ENCODE results near the gene CFAP126.
"Not testable (repeated sequence)": the region's sequence is repeated elsewhere in the genome, so short reads cannot be mapped to it uniquely, and the experiment has no call there.

Gene CFAP126

DNA sequence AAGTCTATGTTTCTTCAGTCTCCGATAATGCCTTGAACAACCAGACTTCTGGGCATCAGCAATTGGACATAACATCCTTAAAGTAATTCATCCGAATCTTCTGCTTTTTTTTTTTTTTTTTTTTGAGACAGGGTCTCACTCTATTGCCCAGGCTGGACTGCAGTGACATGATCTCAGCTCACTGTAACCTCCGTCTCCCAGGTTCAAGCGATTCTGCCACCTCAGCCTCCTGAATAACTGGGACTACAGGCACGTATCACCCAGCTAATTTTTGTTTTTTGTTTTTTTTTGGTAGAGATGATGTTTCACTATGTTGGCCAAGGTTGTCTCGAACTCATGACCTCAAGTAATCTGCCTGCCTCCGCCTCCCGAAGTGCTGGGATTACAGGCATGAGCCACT lies 23.9 kb upstream of the CFAP126 start:
- H3K4me3 ChIP-seq (ENCODE audit: low read length) = no peak overlapping the region
- H3K79me2 ChIP-seq (ENCODE audit: low read length) = no peaks in the 10 kb centered on the region
- H3K9ac ChIP-seq (ENCODE audit: low read length) = no peak overlapping the region
- H3K27ac ChIP-seq (ENCODE audit: low read length) = no peak overlapping the region
- no peaks in the 10 kb centered on the region for H3K36me3 ChIP-seq (replicated peaks; ENCODE audit: low read depth, low read length)
- no peak overlapping the region for H3K4me2 ChIP-seq (ENCODE audit: low read length)
- H3K27me3 ChIP-seq (ENCODE audit: low read depth, low read length) = no peaks in the 10 kb centered on the region
- no peaks in the 10 kb centered on the region for H3K9me3 ChIP-seq (ENCODE audit: insufficient read depth, low read length)
- no peak overlapping the region for H2AFZ ChIP-seq (ENCODE audit: low read depth, low read length)
- H4K20me1 ChIP-seq (ENCODE audit: insufficient read depth, low read length) = no peaks in the 10 kb centered on the region
- TF ChIP-seq, protein P1, sequence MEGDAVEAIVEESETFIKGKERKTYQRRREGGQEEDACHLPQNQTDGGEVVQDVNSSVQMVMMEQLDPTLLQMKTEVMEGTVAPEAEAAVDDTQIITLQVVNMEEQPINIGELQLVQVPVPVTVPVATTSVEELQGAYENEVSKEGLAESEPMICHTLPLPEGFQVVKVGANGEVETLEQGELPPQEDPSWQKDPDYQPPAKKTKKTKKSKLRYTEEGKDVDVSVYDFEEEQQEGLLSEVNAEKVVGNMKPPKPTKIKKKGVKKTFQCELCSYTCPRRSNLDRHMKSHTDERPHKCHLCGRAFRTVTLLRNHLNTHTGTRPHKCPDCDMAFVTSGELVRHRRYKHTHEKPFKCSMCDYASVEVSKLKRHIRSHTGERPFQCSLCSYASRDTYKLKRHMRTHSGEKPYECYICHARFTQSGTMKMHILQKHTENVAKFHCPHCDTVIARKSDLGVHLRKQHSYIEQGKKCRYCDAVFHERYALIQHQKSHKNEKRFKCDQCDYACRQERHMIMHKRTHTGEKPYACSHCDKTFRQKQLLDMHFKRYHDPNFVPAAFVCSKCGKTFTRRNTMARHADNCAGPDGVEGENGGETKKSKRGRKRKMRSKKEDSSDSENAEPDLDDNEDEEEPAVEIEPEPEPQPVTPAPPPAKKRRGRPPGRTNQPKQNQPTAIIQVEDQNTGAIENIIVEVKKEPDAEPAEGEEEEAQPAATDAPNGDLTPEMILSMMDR (IDR thresholded peaks at IDR 0.05; ENCODE audit: low read depth, low read length) = no peak
- no peak for TF ChIP-seq EZH2phosphoT487 (IDR thresholded peaks at IDR 0.05; ENCODE audit: low read depth)
- peaks cover 7% of the 10 kb centered on the region; the same call in 1 of the 2 replicates for H3K4me1 ChIP-seq (ENCODE audit: low read length)

DNA sequence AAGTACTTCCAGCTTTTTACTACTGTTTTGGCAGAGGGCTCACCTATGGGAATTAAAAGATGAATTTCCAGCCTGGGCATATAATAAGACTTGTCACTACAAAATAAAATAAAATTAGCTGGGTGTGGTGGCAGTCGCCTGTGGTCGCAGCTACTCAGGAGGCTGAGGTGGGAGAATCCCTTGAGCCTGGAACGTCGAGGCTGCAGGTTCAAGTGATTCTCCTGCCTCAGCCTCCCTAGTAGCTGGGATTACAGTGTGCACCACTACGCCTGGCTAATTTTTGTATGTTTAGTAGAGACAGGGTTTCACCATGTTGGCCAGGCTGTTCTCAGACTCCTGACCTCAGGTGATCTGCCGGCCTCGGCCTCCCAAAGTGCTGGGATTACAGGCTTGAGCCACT lies 23.5 kb upstream of the CFAP126 start:
- H2AFZ ChIP-seq (ENCODE audit: low read depth, low read length); H3K9me3 ChIP-seq (ENCODE audit: insufficient read depth, low read length); H3K79me2 ChIP-seq (ENCODE audit: low read length); H3K27ac ChIP-seq (ENCODE audit: low read length); H3K27me3 ChIP-seq (ENCODE audit: low read depth, low read length); H3K36me3 ChIP-seq (replicated peaks; ENCODE audit: low read depth, low read length); H4K20me1 ChIP-seq (ENCODE audit: insufficient read depth, low read length); H3K4me1 ChIP-seq (ENCODE audit: low read length): not testable (repeated sequence)
- peak overlapping the region; percentile 91 for H3K4me3 ChIP-seq (ENCODE audit: low read length)
- H3K4me2 ChIP-seq (ENCODE audit: low read length) = peak overlapping the region; percentile 86
- H3K9ac ChIP-seq (ENCODE audit: low read length) = peak overlapping the region; percentile 80; the same call in 1 of the 2 replicates

DNA sequence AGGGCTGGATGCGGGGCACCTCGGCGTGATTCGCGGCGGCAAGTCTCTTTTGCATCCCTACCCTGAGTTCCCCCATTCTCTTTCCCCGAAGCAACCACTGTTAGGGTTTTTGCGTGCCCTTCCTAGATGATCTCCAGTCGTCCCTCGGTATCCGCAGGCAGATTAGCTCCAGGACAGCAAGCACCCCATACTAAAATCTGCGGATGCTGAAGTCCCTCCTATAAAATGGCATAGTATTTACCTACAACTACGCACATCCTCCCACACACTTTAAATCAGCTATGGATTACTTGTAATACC lies 22.8 kb upstream of the CFAP126 start:
- H3K27ac ChIP-seq (ENCODE audit: low read length) = no peak overlapping the region
- H3K4me2 ChIP-seq (ENCODE audit: low read length) = peak overlapping the region; percentile 86
- H3K4me3 ChIP-seq (ENCODE audit: low read length) = peak overlapping the region; percentile 91
- H4K20me1 ChIP-seq (ENCODE audit: insufficient read depth, low read length) = no peaks in the 10 kb centered on the region
- H3K79me2 ChIP-seq (ENCODE audit: low read length) = no peaks in the 10 kb centered on the region
- no peaks in the 10 kb centered on the region for H3K9me3 ChIP-seq (ENCODE audit: insufficient read depth, low read length)
- no peak for TF ChIP-seq EZH2phosphoT487 (IDR thresholded peaks at IDR 0.05; ENCODE audit: low read depth)
- TF ChIP-seq, protein P1 (IDR thresholded peaks at IDR 0.05; ENCODE audit: low read depth, low read length) = no peak
- peak overlapping the region; percentile 80 for H3K9ac ChIP-seq (ENCODE audit: low read length)
- H2AFZ ChIP-seq (ENCODE audit: low read depth, low read length) = peak overlapping the region; percentile 87
- no peaks in the 10 kb centered on the region for H3K27me3 ChIP-seq (ENCODE audit: low read depth, low read length)
- H3K36me3 ChIP-seq (replicated peaks; ENCODE audit: low read depth, low read length) = no peaks in the 10 kb centered on the region
- peaks cover 10% of the 10 kb centered on the region; the same call in 1 of the 2 replicates for H3K4me1 ChIP-seq (ENCODE audit: low read length)

DNA sequence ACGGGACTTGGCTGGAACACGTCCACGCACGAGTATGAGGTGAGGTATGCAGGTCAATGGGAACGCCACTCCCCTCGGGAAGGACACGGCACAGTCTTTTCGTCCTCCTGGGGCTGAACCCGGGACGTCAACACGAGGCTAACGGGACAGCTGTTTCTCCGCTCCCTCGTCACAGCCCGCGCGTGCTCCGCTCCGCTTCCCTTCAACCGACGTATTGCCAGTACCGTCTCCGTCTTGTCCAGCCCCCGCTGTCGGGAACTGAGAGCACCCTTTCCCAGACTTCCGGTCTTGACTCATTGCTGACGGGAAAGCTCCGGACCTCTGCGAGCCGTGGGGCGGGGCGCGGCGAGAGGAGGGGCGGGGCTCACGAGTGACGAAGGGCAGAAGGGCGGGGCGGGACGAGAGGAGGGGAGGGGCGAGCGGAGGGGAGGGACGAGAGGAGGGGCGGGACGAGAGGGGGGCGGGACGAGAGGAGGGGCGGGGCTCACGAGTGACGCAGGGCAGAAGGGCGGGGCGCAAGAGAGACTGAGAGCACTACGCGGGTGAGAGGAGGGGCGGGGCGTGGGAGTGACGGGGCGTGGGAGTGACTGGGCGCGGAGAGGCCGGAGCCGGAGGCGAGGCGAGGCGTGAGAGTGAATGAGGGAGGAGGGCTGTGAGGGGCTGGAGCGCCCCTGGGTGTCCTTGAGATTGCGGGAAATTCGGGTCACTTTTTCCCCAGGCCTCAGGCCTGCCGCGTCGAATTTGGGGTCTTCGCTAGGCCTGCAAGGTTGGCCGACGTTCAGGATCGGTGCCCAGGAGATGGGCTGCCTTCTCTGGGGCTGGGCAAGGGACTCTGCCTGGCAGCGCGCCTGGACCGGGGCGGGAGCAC lies 22.2 kb upstream of the CFAP126 start:
- peak overlapping the region; percentile 23; the same call in 1 of the 2 replicates for H3K27ac ChIP-seq (ENCODE audit: low read length)

DNA sequence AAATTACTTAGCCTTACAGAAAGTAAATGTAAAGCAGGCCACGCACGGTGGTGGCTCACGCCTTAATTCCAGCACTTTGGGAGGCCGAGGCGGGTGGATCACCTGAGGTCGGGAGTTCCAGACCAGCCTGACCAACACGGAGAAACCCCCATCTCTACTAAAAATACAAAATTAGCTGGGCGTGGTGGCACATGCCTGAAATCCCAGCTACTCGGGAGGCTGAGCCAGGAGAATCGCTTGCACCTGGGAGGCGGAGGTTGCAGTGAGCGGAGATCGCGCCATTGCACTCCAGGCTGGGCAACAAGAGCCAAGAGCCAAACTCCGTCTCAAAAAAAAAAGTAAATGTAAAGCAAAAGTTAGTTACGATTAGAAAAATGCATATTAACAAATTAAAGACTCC lies 21.5 kb upstream of the CFAP126 start:
- Histone ChIP-seq H3K9ac (ENCODE audit: low read length) (peak overlapping the region; percentile 79), H2AFZ (ENCODE audit: low read depth, low read length) (peak overlapping the region; percentile 91), H3K4me2 (ENCODE audit: low read length) (peak overlapping the region; percentile 98), H3K4me3 (ENCODE audit: low read length) (peak overlapping the region; percentile 81)
- not testable (repeated sequence) for H3K79me2 ChIP-seq (ENCODE audit: low read length); H3K9me3 ChIP-seq (ENCODE audit: insufficient read depth, low read length); H3K4me1 ChIP-seq (ENCODE audit: low read length); H3K27me3 ChIP-seq (ENCODE audit: low read depth, low read length); H4K20me1 ChIP-seq (ENCODE audit: insufficient read depth, low read length); H3K27ac ChIP-seq (ENCODE audit: low read length); H3K36me3 ChIP-seq (replicated peaks; ENCODE audit: low read depth, low read length)

More for the DNA sequence above, 22.2 kb upstream of the CFAP126 start:
- Histone ChIP-seq H3K9me3 (ENCODE audit: insufficient read depth, low read length) (no peaks in the 10 kb centered on the region), H2AFZ (ENCODE audit: low read depth, low read length) (peak overlapping the region; percentile 91), H3K4me1 (ENCODE audit: low read length) (peaks cover 10% of the 10 kb centered on the region; the same call in 1 of the 2 replicates), H3K4me3 (ENCODE audit: low read length) (peak overlapping the region; percentile 91), H3K36me3 (replicated peaks; ENCODE audit: low read depth, low read length) (no peaks in the 10 kb centered on the region), H3K79me2 (ENCODE audit: low read length) (no peaks in the 10 kb centered on the region), H3K9ac (ENCODE audit: low read length) (peak overlapping the region; percentile 80), H4K20me1 (ENCODE audit: insufficient read depth, low read length) (no peaks in the 10 kb centered on the region), H3K4me2 (ENCODE audit: low read length) (peak overlapping the region; percentile 98), H3K27me3 (ENCODE audit: low read depth, low read length) (no peaks in the 10 kb centered on the region)
- TF ChIP-seq, protein P1 (IDR thresholded peaks at IDR 0.05; ENCODE audit: low read depth, low read length) = no peak
- no peak for TF ChIP-seq EZH2phosphoT487 (IDR thresholded peaks at IDR 0.05; ENCODE audit: low read depth)
